Activated T-cell treated with anti-CD3 and anti-CD28 coated beads, Interleukin-2, amount 50 U/mL, for 24 hours (primary cell): ENCODE measurements around the gene RBP5.
A peak's percentile ranks its signal among the peaks of the same experiment; 100 is the strongest.

Experiments
- DNase-seq: peaks from one replicate; pipeline ENCODE4 v3.0.0-alpha.2; 2020
- H3K27ac Mint-ChIP-seq: 2 replicates; pipeline ENCODE4 v1.8.0; 2020; ENCODE audit warnings: mild to moderate bottlenecking, mixed read lengths
- H3K27me3 Mint-ChIP-seq: 2 replicates; pipeline ENCODE4 v1.8.0; 2020; ENCODE audit warnings: mixed read lengths
- H3K36me3 Mint-ChIP-seq: 2 replicates; pipeline ENCODE4 v1.8.0; 2020; ENCODE audit warnings: low read depth, mixed read lengths
- H3K4me1 Mint-ChIP-seq: 2 replicates; pipeline ENCODE4 v1.8.0; 2020; ENCODE audit warnings: low read depth, mixed read lengths
- H3K4me3 Mint-ChIP-seq: 2 replicates; pipeline ENCODE4 v1.8.0; 2020; ENCODE audit warnings: mild to moderate bottlenecking, moderate library complexity, mixed read lengths
- H3K9me3 Mint-ChIP-seq: 2 replicates; pipeline ENCODE4 v1.8.0; 2020; ENCODE audit warnings: mixed read lengths

Gene RBP5

DNA sequence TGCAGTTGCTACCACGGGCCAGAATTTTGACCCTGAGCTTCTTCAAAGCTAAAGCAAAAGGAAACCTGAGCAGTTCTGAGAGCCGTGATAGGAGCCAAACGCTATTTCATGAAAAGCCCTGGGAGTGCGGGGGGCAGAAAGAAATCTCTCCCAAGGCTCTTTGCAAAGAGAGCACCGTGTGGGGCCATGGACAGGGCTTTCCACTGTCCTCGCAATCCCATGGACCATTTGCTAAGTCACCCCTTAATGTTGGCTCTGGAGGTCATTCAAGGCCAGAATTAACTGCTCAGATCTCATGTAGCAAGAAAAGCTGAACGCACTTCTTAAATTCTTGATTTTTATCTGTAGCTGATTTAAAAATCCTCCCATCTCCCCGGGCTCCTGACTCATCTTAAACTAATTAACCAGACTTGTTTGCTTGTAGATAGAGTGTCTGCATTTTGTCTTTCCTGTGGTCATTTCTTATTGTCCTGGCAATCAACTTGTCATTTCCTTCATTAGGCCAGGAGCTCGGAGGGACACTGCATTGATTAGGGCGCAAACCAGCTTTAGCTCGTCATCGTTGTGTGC, 26.3 kb upstream of the RBP5 start:
- no peak for DNase-seq
- Mint-ChIP-seq H3K27me3 (no peaks in the 10 kb centered on the region), H3K4me1 (no peaks in the 10 kb centered on the region), H3K36me3 (peaks cover 60% of the 10 kb centered on the region), H3K27ac (no peak overlapping the region), H3K4me3 (no peak overlapping the region), H3K9me3 (no peaks in the 10 kb centered on the region)

DNA sequence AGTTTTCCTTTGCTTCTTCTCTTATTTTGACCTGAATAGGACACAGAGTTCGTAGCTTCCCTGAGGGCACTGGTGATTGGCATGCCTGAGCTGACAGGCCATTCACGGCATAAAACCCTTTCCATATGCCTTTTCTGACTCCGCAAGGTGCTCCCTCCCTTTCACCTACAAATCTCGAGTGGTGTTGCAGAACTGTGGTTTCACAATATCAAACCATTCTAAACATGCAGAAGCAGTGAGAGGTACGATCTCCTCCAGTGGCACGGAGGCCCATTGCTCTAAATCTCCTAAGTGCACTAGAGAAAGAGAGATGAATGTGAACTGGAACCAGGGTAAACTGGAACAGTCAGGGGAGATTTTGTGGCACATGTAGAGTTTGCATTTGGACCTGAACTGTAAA, 25.4 kb upstream of the RBP5 start:
- no peak for DNase-seq
- Mint-ChIP-seq H3K27me3 (no peaks in the 10 kb centered on the region), H3K36me3 (peaks cover 70% of the 10 kb centered on the region), H3K27ac (no peak overlapping the region), H3K4me1 (no peaks in the 10 kb centered on the region), H3K4me3 (no peak overlapping the region), H3K9me3 (no peaks in the 10 kb centered on the region)

DNA sequence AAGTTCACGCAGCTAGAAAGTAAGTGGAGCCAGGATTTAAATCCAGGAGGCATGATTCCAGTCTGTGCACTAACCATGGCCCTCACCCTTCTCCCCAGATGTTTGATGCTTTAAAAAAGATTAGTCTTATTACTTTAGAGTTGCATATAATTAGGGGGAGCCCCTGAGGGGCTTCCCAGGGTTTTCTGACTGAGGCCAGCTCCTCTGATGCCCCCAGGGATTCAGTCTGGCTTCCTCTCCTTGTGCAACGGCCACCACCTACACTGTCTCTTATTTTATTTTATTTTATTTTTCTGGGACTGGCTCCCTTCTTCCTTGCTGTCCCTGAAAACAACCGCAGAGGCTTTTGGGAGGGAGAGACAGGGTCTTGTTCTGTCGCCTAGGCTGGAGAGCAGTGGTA, 24.1 kb upstream of the RBP5 start:
- DNase-seq = no peak
- Mint-ChIP-seq H3K9me3 (no peaks in the 10 kb centered on the region), H3K4me1 (no peaks in the 10 kb centered on the region), H3K36me3 (peaks cover 79% of the 10 kb centered on the region), H3K4me3 (no peak overlapping the region), H3K27me3 (no peaks in the 10 kb centered on the region), H3K27ac (no peak overlapping the region)

DNA sequence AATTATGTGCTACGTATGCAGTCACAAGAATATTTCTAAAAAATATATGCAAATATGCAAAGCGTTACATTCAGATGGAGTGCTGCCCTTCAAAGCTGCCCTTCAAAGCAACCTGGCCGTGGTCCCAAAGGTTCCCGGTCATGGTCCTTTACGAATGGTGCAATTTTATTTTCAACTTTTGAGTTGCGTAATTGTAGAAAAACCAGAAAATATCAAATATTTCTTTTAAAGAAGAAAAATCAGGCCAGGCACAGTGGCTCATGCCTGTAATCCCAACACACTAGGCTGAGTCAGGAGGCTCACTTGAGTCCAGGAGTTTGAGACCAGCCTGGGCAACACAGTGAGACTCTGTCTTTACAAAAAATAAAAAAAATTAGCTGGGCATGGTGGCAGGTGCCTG, 22.8 kb upstream of the RBP5 start:
- Mint-ChIP-seq H3K36me3 (peaks cover 71% of the 10 kb centered on the region), H3K4me1 (no peaks in the 10 kb centered on the region), H3K9me3 (no peaks in the 10 kb centered on the region), H3K27me3 (no peaks in the 10 kb centered on the region), H3K27ac (no peak overlapping the region), H3K4me3 (no peak overlapping the region)
- no peak for DNase-seq

DNA sequence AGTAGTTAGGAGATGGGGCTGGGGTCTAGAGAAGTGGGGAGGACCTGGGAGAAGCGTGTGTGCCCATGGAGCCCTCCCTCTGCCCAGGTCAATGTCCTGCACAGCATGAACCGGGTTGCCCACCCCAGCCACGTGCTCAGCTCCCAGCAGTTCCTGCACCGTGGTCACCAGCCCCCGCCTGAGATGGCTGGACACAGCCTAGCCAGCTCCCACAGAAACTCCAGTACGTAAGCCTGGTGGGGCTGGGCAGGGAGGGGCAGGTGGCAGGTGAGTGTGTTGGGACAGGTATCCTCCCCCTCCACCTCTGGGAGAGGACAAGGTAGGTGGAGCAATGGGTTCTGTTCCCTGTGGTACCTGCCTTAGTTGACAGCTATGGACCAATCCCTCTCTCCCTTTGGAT, 22.2 kb upstream of the RBP5 start:
- Mint-ChIP-seq H3K27me3 (no peaks in the 10 kb centered on the region), H3K4me3 (no peak overlapping the region), H3K4me1 (no peaks in the 10 kb centered on the region), H3K27ac (no peak overlapping the region), H3K9me3 (no peaks in the 10 kb centered on the region), H3K36me3 (peaks cover 68% of the 10 kb centered on the region)
- no peak for DNase-seq

DNA sequence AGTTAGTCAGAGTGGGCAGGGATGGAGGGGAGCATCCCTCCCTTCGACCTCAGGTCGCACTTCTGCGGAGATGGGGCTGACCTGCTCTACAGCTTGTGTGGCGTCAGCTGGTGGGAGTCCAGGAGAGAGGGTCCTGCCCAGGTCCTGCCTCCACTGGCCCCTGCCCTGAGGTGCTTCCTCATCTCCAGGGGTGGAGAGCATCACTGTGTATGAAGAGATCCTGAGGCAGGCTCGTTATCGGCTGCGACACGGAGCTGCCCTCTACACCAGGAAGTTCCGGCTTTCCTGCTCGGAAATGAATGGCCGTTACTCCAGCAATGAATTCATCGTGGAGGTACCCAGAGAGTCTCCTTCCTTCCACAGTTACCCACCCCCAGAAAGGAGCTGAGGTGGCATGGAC, 21.7 kb upstream of the RBP5 start:
- Mint-ChIP-seq H3K4me3 (no peak overlapping the region), H3K4me1 (no peaks in the 10 kb centered on the region), H3K9me3 (no peaks in the 10 kb centered on the region), H3K36me3 (peaks cover 68% of the 10 kb centered on the region), H3K27ac (no peak overlapping the region), H3K27me3 (no peaks in the 10 kb centered on the region)
- no peak for DNase-seq

DNA sequence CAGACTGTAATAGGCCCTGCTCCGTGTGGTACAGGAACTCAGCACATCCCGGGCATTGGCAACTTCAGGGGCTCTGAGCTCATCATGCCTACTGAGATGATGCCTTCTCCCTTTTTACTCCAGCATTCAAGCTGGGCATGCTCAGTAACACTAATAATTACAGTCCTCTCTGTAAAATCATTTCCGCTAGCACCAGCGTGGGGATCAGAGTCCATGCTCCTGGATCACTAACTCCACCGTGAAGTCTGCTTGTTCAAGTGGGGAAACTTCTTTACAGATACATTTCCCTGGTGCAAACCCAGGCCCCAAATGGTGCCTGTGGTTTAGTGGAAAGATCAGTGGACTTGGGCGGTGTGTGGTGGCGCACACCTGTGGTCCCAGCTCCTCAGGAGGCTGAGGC, 18.2 kb upstream of the RBP5 start:
- Mint-ChIP-seq H3K27me3 (no peaks in the 10 kb centered on the region), H3K36me3 (peaks cover 56% of the 10 kb centered on the region), H3K4me1 (peaks cover 1% of the 10 kb centered on the region), H3K4me3 (no peak overlapping the region), H3K27ac (no peak overlapping the region), H3K9me3 (no peaks in the 10 kb centered on the region)
- DNase-seq = no peak

DNA sequence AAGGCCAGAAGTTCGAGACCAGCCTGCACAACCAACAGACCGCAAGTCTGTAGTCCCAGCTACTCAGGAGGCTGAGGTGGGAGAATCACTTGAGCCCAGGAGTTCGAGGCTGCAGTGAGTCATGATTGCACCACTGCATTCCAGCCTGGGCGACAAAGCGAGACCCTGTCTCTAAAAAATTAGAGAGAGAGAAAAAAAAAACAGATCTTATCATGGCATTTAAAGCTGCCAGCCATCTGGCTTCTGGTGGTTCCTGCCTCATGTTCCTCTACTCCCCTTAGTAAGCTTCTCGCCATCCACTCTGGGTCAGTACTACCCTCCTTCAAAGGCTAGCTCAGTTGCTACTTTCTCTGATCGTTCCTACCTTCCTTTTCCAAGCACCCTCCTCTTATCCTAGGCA, 17.5 kb upstream of the RBP5 start:
- H3K9me3 Mint-ChIP-seq = no peaks in the 10 kb centered on the region
- no peak overlapping the region for H3K4me3 Mint-ChIP-seq
- peaks cover 3% of the 10 kb centered on the region for H3K4me1 Mint-ChIP-seq
- DNase-seq = no peak
- no peaks in the 10 kb centered on the region for H3K27me3 Mint-ChIP-seq
- peaks cover 61% of the 10 kb centered on the region for H3K36me3 Mint-ChIP-seq
- no peak overlapping the region for H3K27ac Mint-ChIP-seq

DNA sequence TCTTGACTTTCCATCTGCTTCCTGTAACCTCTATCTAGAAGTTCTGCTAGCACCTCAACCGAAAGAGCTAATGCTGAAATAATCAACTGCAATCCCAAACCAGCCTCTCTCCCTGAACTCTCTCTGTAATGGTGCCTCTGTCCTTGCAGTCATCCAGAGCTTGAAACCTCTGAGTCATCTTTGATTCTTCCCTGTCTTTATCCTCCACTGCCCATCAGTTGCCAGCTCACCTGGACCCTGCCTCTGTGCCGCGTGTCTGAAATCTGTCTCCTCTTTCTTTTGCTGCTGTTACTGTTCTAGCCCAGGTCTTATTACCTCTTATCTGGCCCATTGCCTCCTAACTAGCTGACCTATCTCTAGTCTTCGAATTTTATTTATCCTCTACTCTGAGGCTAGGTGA, 17.0 kb upstream of the RBP5 start:
- peaks cover 58% of the 10 kb centered on the region for H3K36me3 Mint-ChIP-seq
- DNase-seq = no peak
- no peaks in the 10 kb centered on the region for H3K9me3 Mint-ChIP-seq
- H3K27ac Mint-ChIP-seq = no peak overlapping the region
- H3K4me1 Mint-ChIP-seq = peaks cover 3% of the 10 kb centered on the region
- H3K27me3 Mint-ChIP-seq = no peaks in the 10 kb centered on the region
- H3K4me3 Mint-ChIP-seq = no peak overlapping the region

DNA sequence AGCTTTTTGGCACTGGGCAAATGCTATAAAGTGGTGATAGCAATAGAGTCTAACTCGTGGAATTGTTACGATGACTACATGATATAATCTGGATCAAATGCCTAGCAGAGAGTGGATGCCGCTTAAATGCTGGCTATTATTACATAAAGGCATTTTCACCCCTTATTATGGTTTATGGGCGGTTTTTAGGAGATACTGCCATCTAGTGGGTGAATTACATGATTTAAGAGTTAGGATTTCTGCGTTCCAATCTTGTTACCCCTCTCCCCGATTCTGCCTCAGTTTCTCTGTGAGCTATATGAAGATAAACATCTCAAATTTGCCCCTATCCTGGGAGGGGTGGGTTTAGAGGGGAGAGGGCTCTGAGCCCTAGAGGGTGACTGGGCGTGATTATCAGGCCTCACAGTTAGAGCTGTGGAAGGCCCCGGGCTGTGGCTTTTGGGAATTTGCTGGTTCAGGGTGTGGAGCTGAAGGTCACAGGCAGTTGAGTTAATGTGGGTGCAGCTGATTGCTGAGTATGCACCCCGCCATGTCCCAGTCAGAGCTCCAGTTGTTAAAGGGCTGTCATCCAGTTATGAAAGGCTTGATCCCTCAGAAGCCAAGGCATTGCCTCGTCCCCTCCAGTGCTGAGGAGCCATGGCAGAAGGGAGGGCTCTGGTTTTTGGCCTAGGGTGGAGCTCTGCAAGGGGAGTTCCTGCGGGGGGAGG, 15.9 kb upstream of the RBP5 start:
- H3K27ac Mint-ChIP-seq = no peak overlapping the region

DNA sequence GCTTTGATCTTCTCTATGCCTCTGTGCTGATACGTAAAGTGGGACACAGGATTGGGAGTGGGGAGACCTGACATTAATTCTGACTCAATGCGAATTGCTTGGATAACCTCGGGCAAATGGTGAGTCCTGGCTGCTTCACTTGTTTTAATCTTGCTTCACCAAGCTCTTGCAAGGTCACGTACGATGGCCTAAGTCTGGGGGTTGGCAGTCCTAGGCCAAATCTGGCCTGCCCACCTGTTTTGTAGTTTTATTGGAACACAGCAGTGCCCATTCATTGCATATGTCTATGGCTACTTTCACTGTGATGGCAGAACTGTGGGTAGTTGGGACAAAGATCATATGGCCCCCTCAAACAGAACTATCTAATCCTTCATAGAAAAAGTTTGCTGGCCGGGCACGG, 14.9 kb upstream of the RBP5 start:
- Mint-ChIP-seq H3K27me3 (no peaks in the 10 kb centered on the region), H3K4me3 (no peak overlapping the region), H3K4me1 (peaks cover 3% of the 10 kb centered on the region), H3K9me3 (no peaks in the 10 kb centered on the region), H3K36me3 (peaks cover 48% of the 10 kb centered on the region), H3K27ac (no peak overlapping the region)
- DNase-seq = no peak

More for the DNA sequence above, 15.9 kb upstream of the RBP5 start:
- peaks cover 3% of the 10 kb centered on the region for H3K4me1 Mint-ChIP-seq
- H3K4me3 Mint-ChIP-seq = no peak overlapping the region
- DNase-seq = no peak
- no peaks in the 10 kb centered on the region for H3K27me3 Mint-ChIP-seq
- peaks cover 52% of the 10 kb centered on the region for H3K36me3 Mint-ChIP-seq
- no peaks in the 10 kb centered on the region for H3K9me3 Mint-ChIP-seq

DNA sequence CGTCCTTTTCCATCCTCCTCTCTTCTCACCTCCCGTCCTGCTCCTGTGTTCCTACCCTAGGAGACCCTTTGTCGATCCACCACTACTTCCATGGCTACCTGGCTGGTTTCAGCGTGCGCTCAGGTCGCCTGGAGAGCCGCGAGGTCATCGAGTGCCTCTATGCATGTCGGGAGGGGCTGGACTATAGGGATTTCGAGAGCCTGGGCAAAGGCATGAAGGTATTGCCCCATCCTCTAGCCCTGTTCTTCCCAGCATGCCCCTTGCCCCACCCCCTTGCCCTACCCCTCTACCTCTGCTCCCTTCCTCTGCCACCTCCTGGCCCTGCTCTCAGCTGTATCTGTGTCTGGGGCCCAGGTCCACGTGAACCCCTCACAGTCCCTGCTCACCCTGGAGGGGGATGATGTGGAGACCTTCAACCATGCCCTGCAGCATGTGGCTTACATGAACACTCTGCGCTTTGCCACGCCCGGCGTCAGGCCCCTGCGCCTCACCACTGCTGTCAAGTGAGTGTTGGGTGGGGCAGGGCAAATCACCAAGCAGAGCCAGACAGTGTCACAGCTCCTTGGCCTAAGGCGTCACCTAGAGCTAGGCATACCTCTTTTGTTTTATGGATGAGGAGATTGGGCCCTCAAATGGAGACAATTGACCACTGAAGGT, 14.2 kb upstream of the RBP5 start:
- H3K4me1 Mint-ChIP-seq = peaks cover 3% of the 10 kb centered on the region
- peaks cover 48% of the 10 kb centered on the region for H3K36me3 Mint-ChIP-seq
- H3K27ac Mint-ChIP-seq = no peak overlapping the region
- DNase-seq = no peak
- H3K27me3 Mint-ChIP-seq = no peaks in the 10 kb centered on the region
- H3K9me3 Mint-ChIP-seq = no peaks in the 10 kb centered on the region
- no peak overlapping the region for H3K4me3 Mint-ChIP-seq

DNA sequence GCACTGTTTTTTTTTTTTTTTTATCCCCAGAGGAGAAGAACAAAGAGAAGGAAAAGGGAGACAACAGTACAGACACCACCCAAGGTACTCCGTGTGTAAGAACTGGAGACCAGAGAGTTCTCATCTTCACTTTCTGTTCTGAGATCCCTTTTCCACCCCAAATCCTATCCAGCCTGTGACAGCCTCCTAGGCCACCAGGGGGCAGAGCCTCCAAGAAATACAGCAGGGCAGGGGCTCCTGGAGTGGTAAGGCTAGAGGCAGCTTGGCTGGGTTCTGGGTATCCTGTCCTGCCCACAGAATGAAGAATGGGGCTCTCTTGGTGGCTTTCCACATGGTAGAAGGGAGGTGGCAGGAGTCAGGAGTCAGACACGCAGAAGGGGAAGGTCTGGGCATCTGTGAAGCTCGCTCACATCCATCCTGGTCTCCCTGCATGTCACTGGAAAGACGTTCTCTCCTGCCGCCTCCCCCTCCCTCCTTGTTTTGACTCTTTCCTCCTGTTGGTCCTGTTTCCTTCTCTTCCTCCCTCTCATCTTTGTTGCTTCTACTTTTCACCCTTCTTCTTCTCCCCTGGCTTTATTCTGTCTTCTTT, 13.5 kb upstream of the RBP5 start:
- peaks cover 3% of the 10 kb centered on the region for H3K4me1 Mint-ChIP-seq
- peaks cover 53% of the 10 kb centered on the region for H3K36me3 Mint-ChIP-seq
- H3K4me3 Mint-ChIP-seq = no peak overlapping the region
- DNase-seq = peak; percentile 69
- H3K27me3 Mint-ChIP-seq = no peaks in the 10 kb centered on the region
- no peaks in the 10 kb centered on the region for H3K9me3 Mint-ChIP-seq
- peak overlapping the region; percentile 11 for H3K27ac Mint-ChIP-seq

DNA sequence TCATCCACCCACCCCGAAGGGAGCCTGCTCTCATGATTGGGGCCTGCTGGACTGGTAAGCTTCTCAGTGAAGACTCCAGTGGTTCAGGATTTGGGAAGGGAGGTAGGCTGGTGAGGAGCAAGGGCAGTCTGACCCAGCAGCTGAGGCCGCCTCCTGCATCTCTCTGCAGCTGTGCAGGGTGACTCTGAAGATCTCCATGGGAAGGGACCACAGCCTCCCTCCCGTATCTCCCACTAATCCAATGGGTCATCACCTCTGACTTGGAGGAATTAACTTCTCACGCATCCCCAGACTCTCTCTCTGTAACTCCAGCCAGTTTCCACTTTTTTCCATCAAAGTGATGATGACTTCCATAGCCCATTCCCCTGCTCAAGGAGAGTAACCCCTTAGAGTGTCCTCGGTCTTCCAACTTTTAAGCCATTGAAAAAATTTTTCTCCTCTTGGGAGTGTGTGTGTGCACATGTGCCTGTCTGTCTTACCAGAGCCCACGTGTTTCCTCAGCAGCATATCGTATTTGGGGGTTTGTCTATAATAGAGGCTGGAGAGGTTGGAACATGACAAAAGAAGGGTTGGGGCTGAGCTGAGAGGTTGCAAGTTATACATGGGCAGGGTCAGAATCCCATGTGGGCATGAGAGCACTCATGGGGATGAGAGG, 12.8 kb upstream of the RBP5 start:
- Mint-ChIP-seq H3K36me3 (peaks cover 58% of the 10 kb centered on the region), H3K4me3 (no peak overlapping the region), H3K27ac (peak overlapping the region; percentile 11), H3K27me3 (no peaks in the 10 kb centered on the region), H3K9me3 (no peaks in the 10 kb centered on the region), H3K4me1 (peaks cover 3% of the 10 kb centered on the region)
- no peak for DNase-seq

DNA sequence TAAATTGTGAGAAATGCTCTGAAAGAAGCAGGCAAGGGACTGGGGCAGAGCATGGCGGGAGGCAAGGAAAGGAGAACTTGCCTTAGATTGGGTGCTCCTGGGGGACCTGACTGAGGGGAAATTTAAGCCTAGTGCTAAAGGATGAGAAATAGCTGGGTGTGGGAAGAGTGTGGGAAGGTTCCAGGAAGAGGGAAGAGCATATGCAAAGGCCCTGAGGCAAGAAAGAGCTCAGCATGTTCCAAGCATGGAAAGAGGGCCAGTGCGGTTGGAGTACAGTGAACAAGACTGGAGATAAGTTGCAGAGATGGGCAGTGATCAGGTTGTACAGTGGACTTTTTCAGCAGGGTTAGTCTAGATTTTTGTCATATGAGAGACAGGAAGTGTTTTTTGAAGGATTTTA, 10.5 kb upstream of the RBP5 start:
- Mint-ChIP-seq H3K27me3 (no peaks in the 10 kb centered on the region), H3K4me3 (no peak overlapping the region), H3K4me1 (peaks cover 3% of the 10 kb centered on the region), H3K9me3 (no peaks in the 10 kb centered on the region), H3K36me3 (peaks cover 69% of the 10 kb centered on the region), H3K27ac (no peak overlapping the region)
- no peak for DNase-seq
